ENCODE measurements around the gene DHFR2. TPM values are rescaled to one million over a fixed set of nuclear protein-coding genes. Genes with fewer than 3 reads are reported as not detected.

Gene DHFR2
- total RNA-seq, 2 experiments from 2014 or later = 0.74 to 0.75 TPM

GRCh38 chr3:94092086-94092485, 29.4 kb upstream of the DHFR2 start:
- DNase-seq (no peak), ATAC-seq (ENCODE audit: poor library complexity) (no peak)
- ChIA-PET POLR2A (interaction anchor here (0.7 kb wide), 1 partner anchor 29 kb away, joined by 3 read pairs; the partner anchor contains the start of genes DHFR2 and NSUN3), CTCF (no interaction called here)
- H3K27me3 ChIP-seq (ENCODE audit: control insufficient read depth in 1 of 2, insufficient read depth in 2 of 2, low read length in 2 of 2) = no peaks in the 10 kb centered on the region
- H3K4me1 Mint-ChIP-seq (ENCODE audit: low read depth) = no peaks in the 10 kb centered on the region
- intact Hi-C loops (cut with DNase I, micrococcal nuclease) = no loop called here
- H3K36me3 Mint-ChIP-seq (ENCODE audit: low read depth) = peaks cover 85% of the 10 kb centered on the region
- H3K4me1 ChIP-seq (ENCODE audit: insufficient read depth, low read length) = no peaks in the 10 kb centered on the region
- H3K27ac Mint-ChIP-seq = no peak overlapping the region
- no peaks in the 10 kb centered on the region for H3K9me3 ChIP-seq (ENCODE audit: control insufficient read depth in 1 of 2, insufficient read depth in 1 of 2, low read length in 2 of 2)
- no peaks in the 10 kb centered on the region for H3K27me3 Mint-ChIP-seq
- H3K9me3 Mint-ChIP-seq = no peaks in the 10 kb centered on the region
- peaks cover 39% of the 10 kb centered on the region for H3K36me3 ChIP-seq (ENCODE audit: insufficient read depth, low read length)
- no peak overlapping the region for H3K4me3 ChIP-seq (ENCODE audit: low read length)
- TF ChIP-seq CTCF (IDR thresholded peaks at IDR 0.05) = no peak
- no peak overlapping the region for H3K4me3 Mint-ChIP-seq
- no peak overlapping the region for H3K27ac ChIP-seq (ENCODE audit: low read depth in 1 of 2, low read length in 2 of 2)

DNA sequence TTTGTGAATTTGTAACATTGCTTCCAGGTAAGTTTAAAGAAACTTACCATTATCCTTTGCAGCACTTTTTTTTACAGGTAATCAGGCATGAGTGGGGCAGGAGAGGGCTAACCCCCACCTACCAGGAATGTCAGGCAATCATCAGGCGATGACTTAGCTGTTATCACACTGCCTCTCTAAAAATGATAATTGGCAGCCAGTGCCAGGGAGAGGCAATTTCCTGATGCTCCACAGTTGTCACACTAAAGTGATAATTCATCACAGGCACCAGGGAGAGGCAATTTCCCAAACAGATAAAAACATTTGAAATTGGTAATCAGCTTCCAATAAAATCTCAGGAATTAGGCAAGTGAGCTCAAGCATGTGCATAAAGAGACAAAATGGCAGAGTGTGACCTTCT, 26.4 kb upstream of the DHFR2 start:
- H3K27me3 Mint-ChIP-seq = no peaks in the 10 kb centered on the region
- H3K4me3 ChIP-seq (ENCODE audit: low read length) = no peak overlapping the region
- H3K27ac Mint-ChIP-seq = no peak overlapping the region
- intact Hi-C loops (cut with DNase I, micrococcal nuclease) = no loop called here
- no peaks in the 10 kb centered on the region for H3K4me1 ChIP-seq (ENCODE audit: insufficient read depth, low read length)
- no peak for TF ChIP-seq CTCF (IDR thresholded peaks at IDR 0.05)
- H3K4me3 Mint-ChIP-seq = no peak overlapping the region
- POLR2A ChIA-PET = no interaction called here
- CTCF ChIA-PET = no interaction called here
- H3K36me3 ChIP-seq (ENCODE audit: insufficient read depth, low read length) = peaks cover 32% of the 10 kb centered on the region
- peaks cover 80% of the 10 kb centered on the region for H3K36me3 Mint-ChIP-seq (ENCODE audit: low read depth)
- ATAC-seq (ENCODE audit: poor library complexity) = no peak
- no peaks in the 10 kb centered on the region for H3K9me3 Mint-ChIP-seq
- peaks cover 4% of the 10 kb centered on the region for H3K4me1 Mint-ChIP-seq (ENCODE audit: low read depth)
- no peaks in the 10 kb centered on the region for H3K9me3 ChIP-seq (ENCODE audit: control insufficient read depth in 1 of 2, insufficient read depth in 1 of 2, low read length in 2 of 2)
- no peak overlapping the region for H3K27ac ChIP-seq (ENCODE audit: low read depth in 1 of 2, low read length in 2 of 2)
- H3K27me3 ChIP-seq (ENCODE audit: control insufficient read depth in 1 of 2, insufficient read depth in 2 of 2, low read length in 2 of 2) = no peaks in the 10 kb centered on the region
- DNase-seq = no peak

- Mint-ChIP-seq H3K4me1 (ENCODE audit: low read depth) (peaks cover 60% of the 10 kb centered on the region), H3K27ac (no peak overlapping the region)
These were observed 20.5 kb upstream of the DHFR2 start for GRCh38 chr3:94083261-94083660.

More at GRCh38 chr3:94083261-94083660, 20.5 kb upstream of the DHFR2 start:
- Histone ChIP-seq H3K27me3 (ENCODE audit: control insufficient read depth in 1 of 2, insufficient read depth in 2 of 2, low read length in 2 of 2) (no peaks in the 10 kb centered on the region), H3K4me3 (ENCODE audit: low read length) (no peak overlapping the region), H3K9me3 (ENCODE audit: control insufficient read depth in 1 of 2, insufficient read depth in 1 of 2, low read length in 2 of 2) (no peaks in the 10 kb centered on the region), H3K4me1 (ENCODE audit: insufficient read depth, low read length) (peaks cover 15% of the 10 kb centered on the region), H3K27ac (ENCODE audit: low read depth in 1 of 2, low read length in 2 of 2) (no peak overlapping the region), H3K36me3 (ENCODE audit: insufficient read depth, low read length) (peaks cover 29% of the 10 kb centered on the region)
- POLR2A ChIA-PET = no interaction called here
- TF ChIP-seq CTCF (IDR thresholded peaks at IDR 0.05) = no peak
- no peaks in the 10 kb centered on the region for H3K27me3 Mint-ChIP-seq
- ATAC-seq (ENCODE audit: poor library complexity) (no peak), DNase-seq (no peak)
- intact Hi-C loops (cut with DNase I, micrococcal nuclease) = no loop called here
- no peak overlapping the region for H3K4me3 Mint-ChIP-seq
- CTCF ChIA-PET = no interaction called here
- no peaks in the 10 kb centered on the region for H3K9me3 Mint-ChIP-seq
- peaks cover 79% of the 10 kb centered on the region for H3K36me3 Mint-ChIP-seq (ENCODE audit: low read depth)
